Kidney capillary endothelial cell (primary cell): ENCODE measurements around the gene ANKRD33B.
"Not testable (repeated sequence)": the region's sequence is repeated elsewhere in the genome, so short reads cannot be mapped to it uniquely, and the experiment has no call there.

ENCODE experiments used
- DNase-seq: peaks from one replicate; pipeline ENCODE4 v3.0.0-alpha.2; 2018; ENCODE audit warnings: low spot score

The ANKRD33B gene

DNA sequence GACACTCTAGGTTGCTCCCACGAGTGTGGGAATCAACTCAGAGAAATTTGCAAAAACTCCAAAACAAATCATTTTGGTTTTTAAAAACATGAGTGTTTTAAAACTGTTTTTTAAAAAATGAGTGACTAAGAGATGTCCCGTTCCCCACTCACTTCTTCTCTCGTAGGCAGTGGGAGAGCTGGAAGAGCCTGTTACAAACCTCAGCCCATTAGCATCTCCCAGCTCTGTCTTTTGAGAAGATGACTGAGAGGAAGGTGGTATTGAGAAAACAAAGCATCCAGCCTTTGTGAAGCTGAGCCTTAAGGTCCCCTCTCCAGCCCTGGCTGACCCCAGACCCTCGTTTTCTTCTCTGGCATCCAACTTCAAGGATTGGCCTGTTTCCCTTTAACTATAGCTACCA lies 4.7 kb upstream of the ANKRD33B start:
- no peak for DNase-seq

GRCh38 chr5:10559871-10560270 lies 4.0 kb upstream of the ANKRD33B start:
- no peak for DNase-seq

- DNase-seq, result no peak
Measured at GRCh38 chr5:10562201-10563109, 1.4 kb upstream of the ANKRD33B start.

DNA sequence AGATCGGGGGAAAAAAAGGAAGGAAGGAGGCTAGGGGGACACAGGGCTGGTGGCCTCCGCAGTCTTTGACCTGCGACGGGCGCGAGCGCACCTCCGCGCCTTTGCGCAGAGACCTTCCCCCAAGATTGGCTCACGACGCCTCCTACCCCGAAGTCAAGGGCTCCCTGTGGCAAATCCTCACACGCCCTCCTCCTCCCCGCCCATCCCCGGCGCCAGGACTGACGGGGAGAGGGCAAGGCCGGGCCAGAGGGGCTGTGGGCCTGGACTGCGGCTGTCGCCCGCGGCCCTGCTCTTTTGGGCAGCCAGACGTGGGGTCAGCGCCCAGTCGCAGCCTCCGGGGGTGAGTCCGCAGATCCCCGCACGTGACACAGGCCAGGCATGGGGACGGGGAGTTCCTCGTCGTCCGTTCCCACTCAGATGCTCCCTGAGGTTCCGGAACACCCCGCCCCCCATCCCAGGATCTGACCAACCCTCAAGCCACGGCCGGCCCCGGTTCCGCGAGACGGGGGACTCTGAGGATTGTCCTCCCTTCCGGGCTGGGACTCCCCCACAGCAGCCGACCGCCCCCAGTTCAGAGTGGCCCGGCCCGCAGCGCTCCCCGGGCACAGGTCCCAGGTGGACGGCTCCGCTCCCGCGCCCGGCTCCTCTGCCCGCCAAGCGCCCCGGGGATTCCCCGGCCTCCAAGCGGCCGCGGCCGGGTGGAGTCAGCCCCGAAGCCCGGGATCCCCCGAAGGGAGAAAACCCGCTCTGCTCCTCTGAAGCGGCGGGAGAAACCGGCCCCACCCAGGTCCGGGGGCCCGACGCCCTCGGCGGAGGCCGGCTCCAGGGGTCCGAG lies 543 bp upstream of the ANKRD33B start:
- DNase-seq, result no peak

GRCh38 chr5:10564838-10565784 lies 1.2 kb downstream of the ANKRD33B start:
- DNase-seq, result no peak

GRCh38 chr5:10565785-10566542 lies 2.1 kb downstream of the ANKRD33B start:
- DNase-seq, result no peak

- DNase-seq, result no peak
Measured at GRCh38 chr5:10566543-10567068, 2.7 kb downstream of the ANKRD33B start.

DNA sequence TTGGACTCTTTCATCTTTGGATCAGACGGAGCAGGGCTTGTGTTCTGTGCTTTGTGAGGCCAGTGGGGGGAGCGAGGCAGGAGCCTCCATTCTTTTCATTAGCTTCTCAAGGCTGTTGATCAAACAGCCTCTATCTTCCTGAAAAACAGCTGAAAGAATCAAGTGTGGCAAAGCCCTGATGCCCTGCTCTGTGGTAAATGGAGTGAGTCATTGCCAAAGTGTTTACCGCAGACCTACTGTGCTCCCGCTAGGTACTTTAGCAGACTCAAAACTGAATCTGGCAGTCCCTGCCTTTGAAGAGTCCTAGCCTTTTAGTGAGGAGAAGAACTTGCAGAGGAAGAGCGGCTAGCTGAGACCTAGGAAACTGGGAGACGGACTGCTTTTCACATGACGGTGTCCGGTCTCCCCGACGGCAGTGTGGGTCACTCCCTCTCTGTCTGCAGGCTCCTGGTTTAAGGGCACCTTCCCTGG lies 3.3 kb downstream of the ANKRD33B start:
- no peak for DNase-seq

GRCh38 chr5:10567781-10568321 lies 4.0 kb downstream of the ANKRD33B start:
- DNase-seq, result no peak

GRCh38 chr5:10570540-10570939 lies 6.7 kb downstream of the ANKRD33B start:
- not testable (repeated sequence) for DNase-seq

- no peak for DNase-seq
Measured at GRCh38 chr5:10572451-10572850, 8.6 kb downstream of the ANKRD33B start.

GRCh38 chr5:10573487-10574145 lies 9.7 kb downstream of the ANKRD33B start:
- no peak for DNase-seq

- not testable (repeated sequence) for DNase-seq
Measured at GRCh38 chr5:10574879-10575278, 11.0 kb downstream of the ANKRD33B start.

DNA sequence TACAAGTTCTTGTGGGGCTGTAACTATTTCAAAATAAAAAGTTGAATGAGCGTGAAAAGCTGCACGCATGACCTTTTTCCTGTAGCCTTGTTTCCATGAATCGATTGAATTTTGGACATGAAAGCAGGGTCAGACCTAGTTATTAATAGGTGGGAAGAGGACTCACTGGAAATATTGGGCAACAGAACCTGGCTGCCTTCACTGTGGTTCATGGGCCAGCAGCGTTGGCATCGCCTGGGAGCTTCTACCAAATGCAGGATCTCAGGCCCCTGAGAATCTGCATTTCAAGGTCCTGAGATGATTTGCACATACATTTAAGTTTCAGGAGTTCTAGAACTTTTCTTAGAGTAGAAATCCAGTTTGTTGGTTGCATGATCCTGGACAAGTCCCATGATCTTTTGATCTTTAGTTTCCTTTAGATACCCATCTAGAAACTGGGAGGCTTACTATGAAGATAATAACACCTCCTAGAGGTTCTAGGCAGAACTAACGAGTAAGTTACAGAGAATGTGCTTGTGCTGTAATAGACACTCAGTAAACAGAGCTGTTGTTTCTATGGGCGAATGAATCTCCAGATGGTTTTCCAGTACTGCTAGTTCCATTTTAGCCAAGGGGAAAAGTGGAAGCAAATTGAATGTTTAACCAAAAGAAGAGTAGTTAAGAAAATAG lies 12.4 kb downstream of the ANKRD33B start:
- DNase-seq, result no peak

- DNase-seq, result no peak
Measured at GRCh38 chr5:10576790-10577189, 12.9 kb downstream of the ANKRD33B start.

GRCh38 chr5:10577371-10578292 lies 13.8 kb downstream of the ANKRD33B start:
- peak; percentile 92 for DNase-seq

DNA sequence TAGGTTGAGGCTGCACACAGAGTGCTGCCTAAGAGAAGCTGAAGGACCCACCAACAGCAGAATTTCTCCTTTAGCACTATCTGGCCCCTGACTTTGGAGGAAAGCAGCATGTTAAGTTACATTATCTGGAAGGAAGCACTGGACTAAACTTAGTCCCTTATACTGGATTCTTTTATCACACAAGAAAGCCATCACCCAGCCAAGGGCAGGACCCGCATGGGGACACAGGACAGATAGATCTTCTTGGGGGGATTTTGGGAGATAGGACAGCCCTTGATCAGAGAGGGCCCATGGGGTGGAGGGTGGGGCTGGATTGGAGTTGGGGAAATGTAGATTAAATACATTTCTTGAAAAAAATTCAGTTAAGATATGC lies 14.4 kb downstream of the ANKRD33B start:
- DNase-seq, result no peak

DNA sequence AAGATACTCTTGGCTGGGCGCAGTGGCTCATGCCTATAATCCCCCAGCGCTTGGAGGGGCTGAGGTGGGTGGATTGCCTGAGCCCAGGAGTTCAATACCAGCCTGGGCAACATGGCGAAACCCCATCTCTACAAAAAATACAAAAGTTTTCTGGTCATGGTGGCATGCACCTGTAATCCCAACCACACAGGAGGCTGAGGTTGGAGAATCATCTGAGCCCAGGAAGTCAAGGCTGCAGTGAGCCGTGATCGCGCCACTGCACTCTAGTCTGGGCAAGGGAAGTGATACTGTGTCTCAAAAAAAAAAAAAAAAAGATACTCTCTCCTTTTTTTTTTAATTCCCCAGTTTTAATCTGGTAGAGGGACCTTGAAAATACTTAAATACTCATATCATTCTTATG lies 15.0 kb downstream of the ANKRD33B start:
- DNase-seq, result no peak
